COR-L47 (cell line): ENCODE data around the gene PPP1R3D.
A peak's percentile ranks its signal among the peaks of the same experiment; 100 is the strongest.
"Not testable (repeated sequence)": the region's sequence is repeated elsewhere in the genome, so short reads cannot be mapped to it uniquely, and the experiment has no call there.

Source experiments
- DNase-seq: peaks from one replicate; lab custom pipeline; 2025; lab: John Stamatoyannopoulos, UW

PPP1R3D gene

GRCh38 chr20:59940129-59940955 is at the start of gene PPP1R3D, which contains the start of gene FAM217B:
PPP1R3D (minus strand) TSS chr20:59940305; CDS start chr20:59939931, 374 bp downstream.
FAM217B (plus strand) TSS chr20:59940389; CDS start chr20:59943944, 3,555 bp downstream.
- DNase-seq: peak; percentile 85

GRCh38 chr20:59988141-59988540 is 48.0 kb upstream of the PPP1R3D start:
- peak; percentile 33 for DNase-seq

- no peak for DNase-seq
Observed at GRCh38 chr20:59987135-59987534, 47.0 kb upstream of the PPP1R3D start.

GRCh38 chr20:59985864-59986263 is 45.8 kb upstream of the PPP1R3D start:
- no peak for DNase-seq

- no peak for DNase-seq
Observed at GRCh38 chr20:59985164-59985563, 45.1 kb upstream of the PPP1R3D start.

- no peak for DNase-seq
Observed at GRCh38 chr20:59984541-59984940, 44.4 kb upstream of the PPP1R3D start.

- no peak for DNase-seq
Observed at GRCh38 chr20:59983076-59983475, 43.0 kb upstream of the PPP1R3D start.

- DNase-seq: no peak
Observed at GRCh38 chr20:59977086-59977485, 37.0 kb upstream of the PPP1R3D start.

GRCh38 chr20:59976156-59976782 is 36.2 kb upstream of the PPP1R3D start:
- no peak for DNase-seq

GRCh38 chr20:59972037-59972801 is 32.1 kb upstream of the PPP1R3D start:
- no peak for DNase-seq

GRCh38 chr20:59971428-59971827 is 31.3 kb upstream of the PPP1R3D start:
- no peak for DNase-seq

- DNase-seq: no peak
Observed at GRCh38 chr20:59966428-59966827, 26.3 kb upstream of the PPP1R3D start.

GRCh38 chr20:59962155-59962554 is 22.1 kb upstream of the PPP1R3D start:
- no peak for DNase-seq

GRCh38 chr20:59961423-59961822 is 21.3 kb upstream of the PPP1R3D start:
- no peak for DNase-seq

GRCh38 chr20:59958626-59959025 is 18.5 kb upstream of the PPP1R3D start:
- DNase-seq: no peak

GRCh38 chr20:59958123-59958522 is 18.0 kb upstream of the PPP1R3D start, which contains the start of gene CDH26:
CDH26 (plus strand) TSS chr20:59958423; CDS start chr20:59958727, 304 bp downstream.
- no peak for DNase-seq

- DNase-seq: not testable (repeated sequence)
Observed at GRCh38 chr20:59957568-59957967, 17.5 kb upstream of the PPP1R3D start.

- DNase-seq: peak; percentile 17
Observed at GRCh38 chr20:59955131-59955796, 15.2 kb upstream of the PPP1R3D start.

GRCh38 chr20:59954718-59955117 is 14.6 kb upstream of the PPP1R3D start:
- DNase-seq: no peak

GRCh38 chr20:59949911-59950310 is 9.8 kb upstream of the PPP1R3D start:
- no peak for DNase-seq

GRCh38 chr20:59948828-59949720 is 9.0 kb upstream of the PPP1R3D start:
- peak; percentile 29 for DNase-seq
